IMR-90 (cell line): Measurements from ENCODE around the gene RNF114. TPM values are rescaled to one million over a fixed set of nuclear protein-coding genes. Genes with fewer than 3 reads are reported as not detected.
A peak's percentile ranks its signal among the peaks of the same experiment; 100 is the strongest.

Experiments used
- ATAC-seq: fragments of 200-7000 bp; cut with Tn5 transposase; 2 replicates; pipeline ENCODE4 v1.9.1; 2020; ENCODE audit warnings: low read depth, mild to moderate bottlenecking, moderate library complexity
- BruUV-seq: library from RNA; stranded (reverse); fragments of 400-500 nt; replicated peaks from 2 replicates; lab custom pipeline; 2021; lab: Mats Ljungman, UMichigan
- CTCF ChIA-PET: fragments of 300-600 bp; formaldehyde crosslinking; extraction: SDS; loops from one replicate; lab custom pipeline; 2021; ENCODE audit warnings: antibody characterized with exemption; lab: Yijun Ruan, JAX
- POLR2A ChIA-PET: fragments of 300-600 bp; sonication (Branson Sonifier 250); formaldehyde crosslinking; loops from one replicate; lab custom pipeline; 2022; ENCODE audit warnings: antibody characterized with exemption; ENCODE audit not compliant: unreplicated experiment; lab: Charles Lee
- DNase-seq: peaks from one replicate; pipeline ENCODE4 v3.0.0; 2013
- H2AFZ ChIP-seq: replicated peaks from 2 replicates; pipeline ENCODE3; 2013; ENCODE audit warnings: low read length, mild to moderate bottlenecking; ENCODE audit not compliant: poor library complexity
- H2AK5ac ChIP-seq: 2 replicates; pipeline ENCODE4 v1.6.1; 2013; ENCODE audit warnings: low read depth, low read length, inconsistent platforms
- H2AK9ac ChIP-seq: replicated peaks from 2 replicates; pipeline ENCODE3; 2013; ENCODE audit warnings: mild to moderate bottlenecking, low read depth, low read length, moderate library complexity; ENCODE audit not compliant: poor library complexity
- H2BK120ac ChIP-seq: 2 replicates; pipeline ENCODE4 v1.6.1; 2013; ENCODE audit warnings: low read depth, low read length, inconsistent platforms
- H2BK15ac ChIP-seq: 3 replicates; pipeline ENCODE4 v1.6.1; 2013; ENCODE audit warnings: low read depth, low read length, inconsistent platforms
- H2BK20ac ChIP-seq: 2 replicates; pipeline ENCODE4 v1.6.1; 2013; ENCODE audit warnings: low read depth, mild to moderate bottlenecking, inconsistent platforms, low read length, moderate library complexity
- H2BK5ac ChIP-seq: 2 replicates; pipeline ENCODE4 v1.6.1; 2013; ENCODE audit warnings: mild to moderate bottlenecking, low read depth, low read length, inconsistent platforms; ENCODE audit not compliant: poor library complexity, severe bottlenecking
- H3K14ac ChIP-seq: replicated peaks from 2 replicates; pipeline ENCODE4 v1.6.1; 2013; ENCODE audit warnings: low read depth, low read length, inconsistent platforms
- H3K18ac ChIP-seq: 2 replicates; pipeline ENCODE4 v1.6.1; 2013; ENCODE audit warnings: low read depth, low read length, control low read depth
- H3K23ac ChIP-seq: 2 replicates; pipeline ENCODE4 v1.6.1; 2013; ENCODE audit warnings: low read depth, low read length, inconsistent platforms
- H3K27ac ChIP-seq: 2 replicates; pipeline ENCODE4 v1.5.1; 2013; ENCODE audit warnings: mild to moderate bottlenecking, control low read depth, low read length; ENCODE audit not compliant: insufficient read depth
- H3K27me3 ChIP-seq: 2 replicates; pipeline ENCODE4 v1.6.1; 2013; ENCODE audit warnings: low read length; ENCODE audit not compliant: control insufficient read depth, insufficient read depth
- H3K36me3 ChIP-seq: 2 replicates; pipeline ENCODE4 v1.6.1; 2013; ENCODE audit warnings: low read length, mixed read lengths; ENCODE audit not compliant: control insufficient read depth, insufficient read depth
- H3K4ac ChIP-seq: 2 replicates; pipeline ENCODE4 v1.6.1; 2013; ENCODE audit warnings: low read depth, low read length, inconsistent platforms
- H3K4me1 ChIP-seq: 2 replicates; pipeline ENCODE4 v1.6.1; 2013; ENCODE audit warnings: low read length, mixed read lengths; ENCODE audit not compliant: control insufficient read depth, insufficient read depth
- H3K4me2 ChIP-seq: 2 replicates; pipeline ENCODE4 v1.6.1; 2013; ENCODE audit warnings: low read depth, mild to moderate bottlenecking, control low read depth, low read length, moderate library complexity
- H3K4me3 ChIP-seq: 2 replicates; pipeline ENCODE4 v1.5.1; 2013; ENCODE audit warnings: low read depth, mild to moderate bottlenecking, control low read depth, low read length, moderate library complexity; ENCODE audit not compliant: insufficient read depth
- H3K56ac ChIP-seq: 2 replicates; pipeline ENCODE4 v1.6.1; 2013; ENCODE audit warnings: low read length, inconsistent platforms; ENCODE audit not compliant: insufficient read depth; ENCODE audit errors: extremely low read depth
- H3K79me1 ChIP-seq, 2 experiments: 2 replicates each; pipeline ENCODE4 v1.6.1; 2013; ENCODE audit warnings: low read length in 2 of 2, inconsistent platforms in 1 of 2, low read depth in 1 of 2
- H3K9ac ChIP-seq: 2 replicates; pipeline ENCODE4 v1.6.1; 2013; ENCODE audit warnings: low read depth, low read length, control low read depth
- H3K9me1 ChIP-seq: 2 replicates; pipeline ENCODE4 v1.6.1; 2013; ENCODE audit warnings: low read length, inconsistent platforms; ENCODE audit not compliant: insufficient read depth
- H3K9me3 ChIP-seq: 2 replicates; pipeline ENCODE4 v1.6.1; 2013; ENCODE audit warnings: low read length; ENCODE audit not compliant: control insufficient read depth, insufficient read depth
- H4K20me1 ChIP-seq: 2 replicates; pipeline ENCODE4 v1.6.1; 2013; ENCODE audit warnings: low read length, inconsistent platforms; ENCODE audit not compliant: insufficient read depth
- H4K5ac ChIP-seq: 2 replicates; pipeline ENCODE4 v1.6.1; 2013; ENCODE audit warnings: mild to moderate bottlenecking, low read depth, low read length, control low read depth
- H4K8ac ChIP-seq, 2 experiments: 2 replicates each; pipeline ENCODE4 v1.6.1; 2013; ENCODE audit warnings: low read depth in 2 of 2, low read length in 2 of 2, control low read depth in 1 of 2, inconsistent platforms in 1 of 2
- H4K91ac ChIP-seq: 2 replicates; pipeline ENCODE4 v1.6.1; 2013; ENCODE audit warnings: low read depth, low read length, inconsistent platforms; ENCODE audit not compliant: insufficient read depth
- BHLHE40 ChIP-seq: fragments of 150-350 bp; IDR thresholded peaks from 2 replicates; pipeline ENCODE4 v1.6.1; 2016; ENCODE audit warnings: mild to moderate bottlenecking, low read depth, low read length
- CEBPB ChIP-seq: IDR thresholded peaks from 2 replicates; pipeline ENCODE4 v1.6.1; 2012; ENCODE audit warnings: low read depth, low read length, improper control_type of control experiment
- CTCF ChIP-seq: conservative IDR thresholded peaks from 2 replicates; pipeline ENCODE4 v1.5.1; 2012; ENCODE audit warnings: mild to moderate bottlenecking, low read depth, low read length, improper control_type of control experiment
- ELK1 ChIP-seq: fragments of 150-350 bp; IDR thresholded peaks from 2 replicates; pipeline ENCODE4 v1.6.1; 2016; ENCODE audit warnings: low read depth, mild to moderate bottlenecking, low read length, moderate library complexity, borderline replicate concordance
- FOS ChIP-seq: fragments of 150-350 bp; IDR thresholded peaks from 2 replicates; pipeline ENCODE4 v1.6.1; 2016; ENCODE audit warnings: low read depth, low read length
- MAFK ChIP-seq: IDR thresholded peaks from 2 replicates; pipeline ENCODE4 v1.6.1; 2012; ENCODE audit warnings: low read depth, low read length, improper control_type of control experiment
- MAZ ChIP-seq: IDR thresholded peaks from 2 replicates; pipeline ENCODE4 v1.6.1; 2012; ENCODE audit warnings: low read depth, mild to moderate bottlenecking, low read length, improper control_type of control experiment, moderate library complexity, borderline replicate concordance
- MXI1 ChIP-seq: IDR thresholded peaks from 2 replicates; pipeline ENCODE4 v1.6.1; 2012; ENCODE audit warnings: low read depth, mild to moderate bottlenecking, low read length, moderate library complexity, borderline replicate concordance
- POLR2A ChIP-seq: IDR thresholded peaks from 2 replicates; pipeline ENCODE4 v1.6.1; 2012; ENCODE audit warnings: mild to moderate bottlenecking, low read depth, low read length
- RAD21 ChIP-seq: IDR thresholded peaks from 2 replicates; pipeline ENCODE4 v1.6.1; 2012; ENCODE audit warnings: low read length, improper control_type of control experiment
- RCOR1 ChIP-seq: IDR thresholded peaks from 2 replicates; pipeline ENCODE4 v1.6.1; 2012; ENCODE audit warnings: mild to moderate bottlenecking, low read length, improper control_type of control experiment; ENCODE audit not compliant: insufficient replicate concordance
- RFX5 ChIP-seq: IDR thresholded peaks from 2 replicates; pipeline ENCODE4 v1.8.0; 2012; ENCODE audit warnings: low read depth, mild to moderate bottlenecking, low read length, moderate library complexity
- SMC3 ChIP-seq: fragments of 150-350 bp; IDR thresholded peaks from 2 replicates; pipeline ENCODE4 v1.6.1; 2016; ENCODE audit warnings: low read depth, mild to moderate bottlenecking, antibody characterized with exemption, low read length, moderate library complexity
- USF2 ChIP-seq: fragments of 150-350 bp; IDR thresholded peaks from 2 replicates; pipeline ENCODE4 v1.6.1; 2017; ENCODE audit warnings: mild to moderate bottlenecking, antibody characterized with exemption, low read length, low read depth
- WGBS, 2 experiments: methylation state at CpG; one replicate each; pipeline versions ENCODE4 v1.1.5 to v1.1.7; 2013; ENCODE audit warnings: missing lambda C conversion rate in 2 of 2; ENCODE audit not compliant: insufficient read length in 1 of 2; ENCODE audit errors: extremely low coverage in 2 of 2; 5-methylcytosine and 5-hydroxymethylcytosine counted together
- dilution Hi-C: fragments of 300-500 bp; cut with HindIII; formaldehyde crosslinking; loops from one replicate; pipeline ENCODE4 v1.14.3; 2018; ENCODE audit warnings: low sequenced_read_pairs; ENCODE audit not compliant: unreplicated experiment
- in situ Hi-C: fragments of 300-500 bp; cut with MboI; formaldehyde crosslinking; loops from 3 replicates; pipeline ENCODE4 v1.14.3; 2019; ENCODE audit warnings: low sequenced_read_pairs, inconsistent platforms, mixed read lengths
- intact Hi-C: fragments of 100-400 bp; cut with micrococcal nuclease; formaldehyde crosslinking; loops from 2 replicates; pipeline ENCODE4 v1.10.0; 2022
- polyA plus RNA-seq, 3 experiments: library from polyadenylated mRNA; depleted of rRNA; stranded (reverse); fragments of >200 nt; gene quantifications; 2 replicates each; pipeline ENCODE4 v1.2.3, GENCODE V29; 2012; ENCODE audit warnings: low replicate concordance in 1 of 3
- total RNA-seq: library from RNA; depleted of rRNA; stranded (reverse); fragments of >200 nt; gene quantifications from 2 replicates; pipeline ENCODE4 v1.2.3, GENCODE V29; 2012

The RNF114 gene
- total and polyA plus RNA-seq, 2 of the 4 experiments (the other 2 are of a cell fraction), result 44.6 to 62.3 TPM

DNA sequence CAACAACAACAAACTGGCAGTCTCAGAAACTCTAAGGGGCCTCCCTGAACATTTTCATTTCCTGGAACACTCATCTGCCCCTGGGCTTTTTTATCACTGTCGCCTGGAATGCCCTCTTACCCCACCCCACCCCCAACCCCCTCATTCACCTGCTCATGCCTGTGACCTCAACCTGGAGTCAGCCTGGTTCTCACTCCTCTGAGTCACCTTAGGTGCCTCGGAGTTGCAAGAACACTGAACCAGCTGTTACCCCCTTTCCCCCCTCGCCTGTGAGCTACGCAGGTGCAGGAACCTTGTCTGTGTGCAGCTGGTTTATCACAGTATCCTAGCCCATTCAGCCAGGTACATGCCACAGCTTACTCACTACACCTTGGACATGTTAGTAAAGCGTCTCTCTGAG lies 33.7 kb downstream of the RNF114 start:
- Histone ChIP-seq H2BK15ac (no peak overlapping the region), H4K91ac (no peak overlapping the region), H3K4me2 (no peak overlapping the region), H3K56ac (no peak overlapping the region), H4K5ac (no peak overlapping the region), H3K9me1 (peaks cover 8% of the 10 kb centered on the region), H2AK9ac (no peak overlapping the region), H3K4ac (no peak overlapping the region), H3K36me3 (no peaks in the 10 kb centered on the region), H3K9me3 (no peaks in the 10 kb centered on the region), H3K18ac (no peak overlapping the region), H3K27ac (no peak overlapping the region), H3K9ac (no peak overlapping the region), H4K20me1 (no peaks in the 10 kb centered on the region), H2BK120ac (no peak overlapping the region), H3K79me1 (peaks cover 0 to 16% of the 10 kb centered on the region in 2 experiments; a peak in 1 of 4 replicates), H2BK5ac (no peak overlapping the region), H3K27me3 (no peaks in the 10 kb centered on the region), H2AFZ (no peak overlapping the region), H3K4me1 (peaks cover 2% of the 10 kb centered on the region; the same call in 1 of the 2 replicates), H2AK5ac (peak overlapping the region; percentile 30; the same call in 1 of the 2 replicates), H3K4me3 (no peak overlapping the region), H4K8ac (no peak overlapping the region), H3K14ac (no peak overlapping the region), H3K23ac (no peak overlapping the region), H2BK20ac (no peak overlapping the region)
- in situ Hi-C loops (no loop called here), intact Hi-C loops (no loop called here), dilution Hi-C loops (no loop called here)
- no peak for ATAC-seq
- TF ChIP-seq CEBPB, result no peak
- no peak for TF ChIP-seq USF2
- TF ChIP-seq RCOR1, result no peak
- TF ChIP-seq ELK1, result no peak
- TF ChIP-seq RAD21, result no peak
- no peak for TF ChIP-seq FOS
- no peak for TF ChIP-seq BHLHE40
- no peak for TF ChIP-seq MAFK
- TF ChIP-seq POLR2A, result no peak
- TF ChIP-seq SMC3, result no peak
- TF ChIP-seq RFX5, result no peak
- no peak for TF ChIP-seq MAZ
- TF ChIP-seq MXI1, result no peak
- no peak for TF ChIP-seq CTCF
- DNase-seq, result no peak
- 0% methylated on average over 1 of the region's 5 CpGs; no CpG with 5 or more reads in 1 of the 2 experiments for WGBS, 2 experiments
- BruUV-seq, result no TSS peak
- CTCF ChIA-PET, result interaction anchor here (1.4 kb wide), 1 partner anchor 9 kb away, joined by 4 read pairs; no protein-coding TSS in a partner anchor
- POLR2A ChIA-PET, result no interaction called here
